Stomach smooth muscle (tissue), 2 donors: ENCODE results near the gene VANGL1.

ENCODE experiments used
- H3K27ac ChIP-seq: one replicate; pipeline ENCODE4 v1.7.0; 2013; ENCODE audit warnings: mild to moderate bottlenecking, low read length, inconsistent platforms
- H3K27me3 ChIP-seq, 2 donors: one replicate each; pipeline ENCODE4 v1.7.0; 2013; ENCODE audit warnings: low read length in 2 of 2; ENCODE audit not compliant: insufficient read depth in 2 of 2, control insufficient read depth in 1 of 2
- H3K36me3 ChIP-seq, 2 donors: one replicate each; pipeline ENCODE4 v1.7.0; 2013; ENCODE audit warnings: low read length in 2 of 2; ENCODE audit not compliant: control insufficient read depth in 2 of 2, insufficient read depth in 2 of 2
- H3K4me1 ChIP-seq: one replicate; pipeline ENCODE4 v1.7.0; 2013; ENCODE audit warnings: low read length; ENCODE audit not compliant: control insufficient read depth, insufficient read depth
- H3K4me3 ChIP-seq, 2 donors: one replicate each; pipeline ENCODE4 v1.7.0; 2013; ENCODE audit warnings: low read length in 2 of 2
- H3K9ac ChIP-seq, 2 donors: one replicate each; pipeline ENCODE4 v1.7.0; 2013; ENCODE audit warnings: low read length in 2 of 2, mild to moderate bottlenecking in 1 of 2
- H3K9me3 ChIP-seq, 2 donors: one replicate each; pipeline ENCODE4 v1.7.0; 2013; ENCODE audit warnings: low read length in 2 of 2; ENCODE audit not compliant: control insufficient read depth in 2 of 2
- donor health status: healthy.
- donor health status: Pancreatic carcinoma.

VANGL1 gene

GRCh38 chr1:115654125-115654524 is 12.4 kb downstream of the VANGL1 start:
- Histone ChIP-seq H3K9ac (no peak overlapping the region), H3K27ac (no peak overlapping the region), H3K36me3 (peaks cover 0 to 8% of the 10 kb centered on the region in 2 donors), H3K4me1 (peaks cover 12% of the 10 kb centered on the region), H3K4me3 (no peak overlapping the region), H3K27me3 (no peaks in the 10 kb centered on the region), H3K9me3 (no peaks in the 10 kb centered on the region)

DNA sequence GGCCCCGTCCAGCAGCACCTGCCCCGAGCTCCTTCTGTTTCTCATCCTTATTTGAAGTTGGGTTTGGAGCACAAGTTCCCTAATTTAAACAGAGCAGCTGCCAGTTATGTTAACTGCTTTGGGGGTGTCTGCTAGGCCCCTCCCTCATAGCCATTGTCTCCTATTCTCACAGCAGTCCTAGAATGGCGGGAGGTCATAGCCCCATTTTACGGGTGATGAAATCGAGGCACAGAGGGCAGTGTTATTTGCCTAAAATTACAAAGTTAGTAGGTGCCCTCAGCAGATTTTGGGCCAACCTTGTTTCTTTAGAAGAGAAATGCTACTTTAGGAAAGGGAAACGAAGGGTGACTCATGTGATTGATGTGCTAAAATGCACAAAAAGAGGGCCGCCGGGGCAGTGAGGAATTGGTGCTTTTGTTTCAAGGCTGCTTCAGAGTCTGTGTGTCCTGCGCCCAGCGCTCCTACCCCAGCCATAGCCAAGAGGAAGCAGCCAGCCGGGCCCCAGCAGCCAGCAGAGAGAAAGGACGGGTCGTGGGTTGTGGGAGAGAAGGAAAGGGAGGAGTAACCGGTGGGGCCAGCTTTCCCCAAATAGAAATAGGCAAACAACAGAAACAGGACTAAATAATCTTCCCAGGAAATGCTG is 13.0 kb downstream of the VANGL1 start:
- Histone ChIP-seq H3K4me3 (no peak overlapping the region), H3K36me3 (peaks cover 4 to 11% of the 10 kb centered on the region in 2 donors), H3K9me3 (no peaks in the 10 kb centered on the region), H3K9ac (no peak overlapping the region), H3K4me1 (peaks cover 10% of the 10 kb centered on the region), H3K27me3 (no peaks in the 10 kb centered on the region), H3K27ac (no peak overlapping the region)

DNA sequence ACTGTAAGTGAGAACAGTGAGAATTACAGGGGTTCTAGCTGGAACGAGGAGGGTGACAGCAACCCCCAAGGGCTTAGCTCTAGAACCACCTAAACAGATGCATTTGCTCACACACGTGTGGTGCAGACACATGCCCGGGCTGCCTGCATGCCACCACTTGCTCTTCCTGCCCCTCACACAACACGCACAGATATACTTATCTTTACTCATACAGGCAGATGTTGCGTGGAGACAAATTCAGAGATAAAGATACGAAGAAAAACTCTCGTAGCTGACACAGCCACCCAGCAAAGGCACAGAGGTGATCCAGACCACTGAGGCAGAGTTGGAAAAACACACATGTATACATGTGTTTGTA is 13.5 kb downstream of the VANGL1 start:
- no peak overlapping the region for H3K27ac ChIP-seq
- no peaks in the 10 kb centered on the region for H3K9me3 ChIP-seq
- H3K4me1 ChIP-seq, result peaks cover 8% of the 10 kb centered on the region
- H3K36me3 ChIP-seq, result peaks cover 6 to 15% of the 10 kb centered on the region in 2 donors
- no peak overlapping the region for H3K9ac ChIP-seq
- H3K27me3 ChIP-seq, result no peaks in the 10 kb centered on the region
- H3K4me3 ChIP-seq, result no peak overlapping the region

GRCh38 chr1:115655916-115656315 is 14.1 kb downstream of the VANGL1 start:
- peaks cover 10 to 21% of the 10 kb centered on the region in 2 donors for H3K36me3 ChIP-seq
- H3K9me3 ChIP-seq, result no peaks in the 10 kb centered on the region
- peaks cover 8% of the 10 kb centered on the region for H3K4me1 ChIP-seq
- no peaks in the 10 kb centered on the region for H3K27me3 ChIP-seq
- no peak overlapping the region for H3K27ac ChIP-seq
- H3K4me3 ChIP-seq, result no peak overlapping the region
- no peak overlapping the region for H3K9ac ChIP-seq

DNA sequence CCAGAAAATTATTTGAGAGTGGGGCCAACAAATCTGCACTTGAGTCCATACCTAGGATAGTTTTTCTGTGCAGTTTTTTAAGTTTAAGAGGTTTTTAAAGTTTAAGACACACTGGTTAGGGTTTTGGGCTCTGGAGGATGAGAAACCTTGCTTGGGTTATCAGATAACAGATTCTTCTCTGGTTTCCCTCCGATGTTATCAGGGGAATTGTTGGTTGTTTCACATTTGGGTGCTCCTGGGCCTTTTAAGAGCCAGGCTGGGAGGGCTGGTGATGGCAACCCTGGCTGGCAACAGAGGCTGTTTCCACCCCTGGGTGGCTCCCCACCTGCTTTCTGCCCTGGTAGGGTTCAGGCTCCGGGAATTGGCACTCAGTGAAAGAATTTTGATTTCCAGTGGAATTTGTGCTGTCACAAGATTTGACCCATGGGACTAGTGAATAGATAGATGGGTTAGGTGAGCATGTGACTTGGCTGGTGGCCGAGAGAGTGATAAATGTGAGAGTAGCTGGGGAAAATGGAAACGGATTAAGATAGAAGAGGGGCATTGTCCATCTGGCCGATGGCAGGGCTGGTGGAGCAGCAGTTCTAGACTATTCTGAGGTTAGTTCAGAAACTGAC is 14.8 kb downstream of the VANGL1 start:
- H3K9me3 ChIP-seq, result no peaks in the 10 kb centered on the region

GRCh38 chr1:115658646-115659045 is 16.9 kb downstream of the VANGL1 start:
- H3K9ac ChIP-seq, result no peak overlapping the region
- no peaks in the 10 kb centered on the region for H3K9me3 ChIP-seq
- no peak overlapping the region for H3K4me3 ChIP-seq
- H3K27me3 ChIP-seq, result no peaks in the 10 kb centered on the region
- peaks cover 8% of the 10 kb centered on the region for H3K4me1 ChIP-seq
- H3K27ac ChIP-seq, result no peak overlapping the region
- peaks cover 14 to 19% of the 10 kb centered on the region in 2 donors for H3K36me3 ChIP-seq

More for the DNA sequence above, 14.8 kb downstream of the VANGL1 start:
- H3K4me1 ChIP-seq, result peaks cover 8% of the 10 kb centered on the region
- no peak overlapping the region for H3K27ac ChIP-seq
- H3K9ac ChIP-seq, result no peak overlapping the region
- H3K4me3 ChIP-seq, result no peak overlapping the region
- H3K27me3 ChIP-seq, result no peaks in the 10 kb centered on the region
- H3K36me3 ChIP-seq, result peaks cover 10 to 21% of the 10 kb centered on the region in 2 donors

- Histone ChIP-seq H3K9me3 (no peaks in the 10 kb centered on the region), H3K4me3 (no peak overlapping the region), H3K36me3 (peaks cover 23 to 28% of the 10 kb centered on the region in 2 donors), H3K27me3 (no peaks in the 10 kb centered on the region), H3K9ac (no peak overlapping the region), H3K4me1 (peaks cover 6% of the 10 kb centered on the region), H3K27ac (no peak overlapping the region)
These were observed 18.4 kb downstream of the VANGL1 start for GRCh38 chr1:115660151-115660550.

DNA sequence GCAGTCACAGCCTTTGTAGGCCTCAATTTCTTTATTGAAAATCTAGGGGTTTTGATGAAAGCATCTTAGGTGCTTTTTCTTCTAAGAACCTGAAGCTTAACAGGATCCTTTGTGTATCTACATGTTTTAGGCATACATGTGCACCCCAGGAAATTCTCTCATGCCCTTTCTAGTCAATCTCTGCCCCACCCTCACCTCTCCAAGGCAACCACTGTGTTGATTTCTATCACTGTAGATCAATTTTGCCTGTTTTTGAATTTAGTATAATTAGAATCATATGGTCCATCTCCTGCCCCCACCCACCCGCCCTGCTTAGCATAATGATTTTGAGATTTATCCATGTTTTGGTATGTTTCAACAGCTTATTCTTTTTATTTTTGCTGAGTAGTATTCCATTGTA is 19.4 kb downstream of the VANGL1 start:
- no peaks in the 10 kb centered on the region for H3K27me3 ChIP-seq

GRCh38 chr1:115665319-115666096 is 23.7 kb downstream of the VANGL1 start:
- H3K27ac ChIP-seq, result no peak overlapping the region
- H3K4me1 ChIP-seq, result peaks cover 20% of the 10 kb centered on the region
- no peak overlapping the region for H3K4me3 ChIP-seq
- no peak overlapping the region for H3K9ac ChIP-seq
- peaks cover 23 to 29% of the 10 kb centered on the region in 2 donors for H3K36me3 ChIP-seq
- H3K27me3 ChIP-seq, result no peaks in the 10 kb centered on the region
- no peaks in the 10 kb centered on the region for H3K9me3 ChIP-seq

More for the DNA sequence above, 19.4 kb downstream of the VANGL1 start:
- no peaks in the 10 kb centered on the region for H3K9me3 ChIP-seq
- peaks cover 6% of the 10 kb centered on the region for H3K4me1 ChIP-seq
- no peak overlapping the region for H3K4me3 ChIP-seq
- H3K27ac ChIP-seq, result no peak overlapping the region
- peaks cover 25 to 34% of the 10 kb centered on the region in 2 donors for H3K36me3 ChIP-seq
- no peak overlapping the region for H3K9ac ChIP-seq

DNA sequence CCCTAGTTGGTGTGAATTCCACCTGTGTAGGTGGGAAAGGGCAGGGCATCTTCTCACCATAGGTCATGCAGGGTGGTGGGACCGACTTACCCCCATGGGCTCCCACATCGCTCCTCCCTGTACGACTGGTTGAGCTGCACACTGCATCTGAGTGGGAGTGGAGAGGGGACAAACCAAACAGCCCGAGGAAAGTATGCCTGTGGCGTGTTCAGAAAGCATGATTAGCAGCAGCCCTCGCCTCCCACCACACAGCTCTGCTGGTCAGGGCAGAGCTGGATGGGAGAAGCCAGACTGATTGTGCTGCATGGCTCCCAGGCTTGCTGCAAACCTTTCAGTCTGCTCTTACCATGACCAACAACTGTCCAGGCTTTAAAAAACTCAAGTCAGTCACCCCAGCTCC is 24.4 kb downstream of the VANGL1 start:
- no peak overlapping the region for H3K27ac ChIP-seq
- peaks cover 20 to 25% of the 10 kb centered on the region in 2 donors for H3K36me3 ChIP-seq
- no peak overlapping the region for H3K4me3 ChIP-seq
- no peaks in the 10 kb centered on the region for H3K27me3 ChIP-seq
- H3K4me1 ChIP-seq, result peaks cover 26% of the 10 kb centered on the region
- no peaks in the 10 kb centered on the region for H3K9me3 ChIP-seq
- H3K9ac ChIP-seq, result no peak overlapping the region
